ENCODE measurements around the gene PABPN1L.

The PABPN1L gene

DNA sequence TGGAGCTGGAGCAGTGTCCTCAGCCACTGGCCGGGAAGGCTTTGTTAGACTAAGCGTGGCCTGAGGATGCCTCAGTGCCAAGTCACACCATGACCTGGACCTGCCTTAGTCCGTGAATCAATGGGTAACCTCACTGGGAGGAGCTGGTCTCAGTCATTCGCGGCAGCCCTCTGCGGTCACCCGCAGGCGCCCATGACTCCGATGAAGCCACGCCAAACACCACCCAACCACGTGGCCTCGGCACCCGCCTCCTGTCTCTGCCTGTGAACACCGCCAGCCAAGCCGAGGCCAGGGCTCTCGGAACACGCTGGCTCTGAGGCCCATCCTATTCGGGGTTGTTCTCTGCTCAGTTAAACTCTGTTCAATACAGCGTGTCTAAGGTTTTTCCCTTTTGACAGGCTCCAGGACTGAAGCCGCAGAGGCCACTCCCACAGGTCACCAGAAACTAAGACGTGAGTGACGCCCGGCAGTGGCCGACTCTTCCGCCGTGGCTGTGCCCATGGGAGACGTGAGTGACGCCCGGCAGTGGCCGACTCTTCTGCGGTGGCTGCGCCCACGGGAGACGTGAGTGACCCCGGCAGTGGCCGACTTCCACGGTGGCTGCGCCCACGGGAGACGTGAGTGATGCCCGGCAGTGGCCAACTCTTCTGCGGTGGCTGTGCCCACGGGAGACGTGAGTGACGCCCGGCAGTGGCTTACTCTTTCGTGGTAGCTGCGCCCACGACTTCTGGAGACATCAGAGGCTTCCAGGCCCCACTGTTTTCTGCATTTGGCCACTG lies 16.8 kb upstream of the PABPN1L start:
- DNase-seq, result no peak

DNA sequence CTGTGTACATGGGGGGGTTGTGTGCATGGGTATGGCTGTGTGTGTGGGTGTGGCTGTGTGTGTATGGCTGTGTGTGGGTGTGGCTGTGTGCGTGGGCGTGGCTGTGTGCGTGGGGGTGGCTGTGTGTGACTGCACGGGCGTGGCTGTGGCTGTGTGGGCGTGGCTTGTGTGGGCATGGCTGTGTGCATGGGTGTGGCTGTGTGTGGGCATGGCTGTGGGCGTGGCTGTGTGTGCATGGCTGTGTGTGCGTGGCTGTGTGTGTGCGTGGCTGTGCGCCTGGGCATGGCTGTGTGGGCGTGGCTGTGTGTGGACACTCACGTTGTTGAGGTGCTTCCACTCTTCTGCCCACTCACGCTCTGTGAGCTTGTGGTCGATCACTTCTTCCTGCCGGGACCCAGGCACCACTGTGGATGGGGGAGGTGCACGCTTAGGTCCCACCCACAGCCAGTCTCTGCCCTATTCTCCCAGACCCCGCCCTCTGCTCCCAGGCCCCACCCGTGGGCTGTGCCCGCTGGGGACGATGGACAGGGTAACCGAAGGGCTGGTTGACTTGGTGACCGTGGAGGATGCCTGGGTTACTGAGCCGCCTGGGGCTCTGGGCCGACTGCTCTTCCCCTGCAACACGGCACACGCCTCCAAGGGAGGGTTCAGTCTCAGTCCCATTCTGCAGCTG lies 16.0 kb upstream of the PABPN1L start:
- no peak for DNase-seq

DNA sequence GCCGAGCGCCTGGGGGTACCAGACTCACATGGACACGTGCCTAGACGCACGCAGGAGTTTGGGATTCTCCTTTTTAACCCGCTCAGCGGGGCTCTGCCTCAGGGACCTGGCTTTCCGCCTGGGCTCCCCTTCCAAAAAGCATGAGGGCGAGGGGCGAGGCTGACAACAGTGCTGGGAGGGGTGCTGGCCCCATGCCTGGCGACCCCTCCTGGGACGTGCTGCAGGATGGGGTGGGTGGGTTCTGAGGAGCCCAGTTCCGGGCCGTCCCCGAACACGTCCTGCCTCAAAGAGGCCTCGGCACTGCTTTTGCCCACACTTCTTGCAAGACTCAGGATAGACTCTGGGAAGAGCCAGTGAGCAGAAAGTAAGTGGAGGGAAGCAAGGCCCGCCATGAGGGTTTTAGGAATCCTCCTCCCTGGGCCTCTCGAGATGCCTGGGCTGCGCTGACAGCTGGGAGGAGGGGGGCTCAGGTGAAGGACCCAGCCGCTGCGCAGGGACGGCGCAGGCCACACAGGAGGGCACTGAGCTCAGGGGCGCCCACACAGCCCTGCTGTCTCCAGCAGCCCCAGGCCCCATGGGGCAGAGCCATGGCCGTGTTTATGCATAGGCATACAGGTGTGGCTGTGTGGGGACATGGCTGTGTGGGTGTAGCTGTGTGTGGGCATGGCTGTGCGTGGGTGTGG lies 15.4 kb upstream of the PABPN1L start:
- DNase-seq, result no peak

DNA sequence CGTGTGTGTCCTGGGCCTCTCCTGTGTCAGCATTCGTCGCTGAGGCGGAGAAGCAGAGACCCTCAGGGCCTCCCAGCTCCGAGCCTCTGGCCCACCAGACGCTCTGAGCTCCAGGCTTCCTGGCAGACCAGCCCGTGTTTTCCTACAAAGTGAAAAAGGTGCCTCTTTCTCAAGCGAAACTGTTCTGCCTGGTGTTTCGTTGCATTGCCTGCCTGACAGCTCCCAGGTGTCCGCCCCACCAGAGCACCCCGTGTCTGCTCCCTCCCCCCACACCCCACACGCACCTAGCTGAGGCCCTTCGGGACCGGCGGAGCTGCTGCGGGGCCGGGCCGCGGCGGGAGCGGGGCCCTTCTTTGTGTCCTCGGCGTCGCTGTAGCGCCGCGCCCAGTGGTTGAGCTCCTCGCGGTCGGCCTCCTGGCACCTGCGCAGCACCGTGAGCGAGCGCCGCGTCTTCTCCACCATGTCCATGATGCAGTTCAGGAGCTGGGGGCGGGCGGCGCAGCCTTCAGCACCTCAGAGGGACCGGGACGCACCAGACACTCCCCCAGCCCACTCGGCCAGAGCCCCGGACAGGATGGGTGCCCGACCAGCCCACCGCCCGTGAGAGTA lies 14.7 kb upstream of the PABPN1L start:
- DNase-seq, result no peak

DNA sequence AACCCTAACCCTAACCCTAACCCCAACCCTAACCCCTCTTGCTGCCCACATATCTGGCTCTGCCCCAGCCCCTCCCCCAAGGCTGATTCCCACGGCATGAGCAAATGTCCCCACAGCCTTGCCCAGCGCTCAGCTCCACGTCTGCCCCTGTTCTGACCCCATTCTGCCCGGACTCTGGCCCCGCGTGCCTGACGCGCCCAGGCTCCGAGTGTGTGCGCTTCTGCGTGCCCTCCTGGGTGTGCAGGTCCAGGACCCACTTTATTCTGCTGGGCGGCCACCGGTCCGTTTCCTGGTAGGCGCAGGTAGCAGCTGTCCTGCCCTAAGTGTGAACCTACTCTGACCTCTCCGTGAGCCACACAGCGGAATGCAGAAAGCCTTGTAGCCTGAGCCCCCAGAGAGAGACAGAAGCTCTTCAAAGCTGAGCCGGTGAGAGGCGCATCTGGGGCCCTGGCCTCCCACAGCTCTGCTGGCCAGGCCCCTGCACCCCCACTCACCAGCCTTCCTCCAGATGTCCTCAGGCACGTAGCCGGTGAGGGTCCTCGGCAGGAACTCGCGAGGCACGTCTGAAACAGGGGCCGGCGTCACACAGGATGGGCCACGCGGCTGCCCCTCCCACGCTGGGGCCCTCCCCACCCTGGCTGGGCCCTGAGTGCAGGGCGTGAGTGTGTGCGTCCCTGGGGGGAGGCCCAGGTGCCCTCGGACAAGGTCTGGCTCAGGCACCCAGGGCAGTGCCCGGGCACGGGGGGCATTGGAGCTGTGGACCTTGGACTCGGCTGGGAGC lies 14.0 kb upstream of the PABPN1L start:
- no peak for DNase-seq

DNA sequence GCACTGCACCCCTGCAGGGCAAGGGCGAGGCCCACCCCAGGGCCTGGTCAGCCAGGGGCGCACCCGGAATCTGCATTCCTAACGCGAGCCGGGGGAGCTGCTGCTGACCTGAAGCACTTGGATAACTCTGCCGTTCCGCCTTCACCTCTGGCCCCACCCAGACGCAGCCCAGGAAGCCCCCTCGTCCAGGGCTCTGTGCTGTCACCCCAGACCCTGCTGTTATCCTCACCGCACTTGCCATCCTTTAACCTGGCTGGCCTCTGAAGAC lies 13.3 kb upstream of the PABPN1L start:
- no peak for DNase-seq

GRCh38 chr16:88878967-88879787 lies 12.7 kb upstream of the PABPN1L start:
- DNase-seq, result no peak

- DNase-seq, result no peak
Observed at GRCh38 chr16:88878356-88878755, 11.9 kb upstream of the PABPN1L start.

DNA sequence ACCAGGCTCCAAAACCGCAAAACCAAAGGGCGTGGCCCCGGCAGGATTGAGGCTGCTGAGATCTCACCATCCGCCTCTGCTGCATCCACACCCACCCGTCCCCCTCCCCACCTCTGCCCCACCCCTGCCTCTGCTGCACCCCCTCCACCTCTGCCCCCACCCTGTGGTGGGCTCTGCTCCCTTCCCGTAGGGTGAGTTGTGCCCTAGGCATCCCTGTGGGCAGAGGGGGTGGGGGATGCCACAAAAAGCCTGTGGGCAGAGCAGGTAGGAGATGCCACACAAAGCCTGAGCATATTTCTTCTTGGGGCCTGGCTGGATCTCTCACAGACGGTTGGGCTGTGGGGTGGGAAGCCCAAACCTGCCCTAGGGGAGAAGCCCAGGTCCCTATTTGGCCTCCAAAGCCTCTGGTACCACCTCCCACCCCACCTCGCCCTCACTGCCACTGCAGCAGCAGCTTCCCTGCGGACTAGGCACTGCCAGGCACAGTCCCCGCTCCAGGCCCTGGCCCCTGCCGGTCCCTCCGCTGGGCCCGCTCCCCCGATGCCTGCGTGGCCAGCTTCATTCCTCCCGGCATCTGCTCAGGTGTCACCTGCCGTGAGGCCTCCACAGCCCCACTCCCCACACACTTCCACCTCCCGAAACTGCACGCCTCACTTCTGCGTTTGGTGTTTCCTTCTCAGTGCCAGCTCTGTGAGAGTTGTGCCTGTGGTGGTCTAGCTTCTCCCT lies 11.3 kb upstream of the PABPN1L start:
- DNase-seq, result no peak

DNA sequence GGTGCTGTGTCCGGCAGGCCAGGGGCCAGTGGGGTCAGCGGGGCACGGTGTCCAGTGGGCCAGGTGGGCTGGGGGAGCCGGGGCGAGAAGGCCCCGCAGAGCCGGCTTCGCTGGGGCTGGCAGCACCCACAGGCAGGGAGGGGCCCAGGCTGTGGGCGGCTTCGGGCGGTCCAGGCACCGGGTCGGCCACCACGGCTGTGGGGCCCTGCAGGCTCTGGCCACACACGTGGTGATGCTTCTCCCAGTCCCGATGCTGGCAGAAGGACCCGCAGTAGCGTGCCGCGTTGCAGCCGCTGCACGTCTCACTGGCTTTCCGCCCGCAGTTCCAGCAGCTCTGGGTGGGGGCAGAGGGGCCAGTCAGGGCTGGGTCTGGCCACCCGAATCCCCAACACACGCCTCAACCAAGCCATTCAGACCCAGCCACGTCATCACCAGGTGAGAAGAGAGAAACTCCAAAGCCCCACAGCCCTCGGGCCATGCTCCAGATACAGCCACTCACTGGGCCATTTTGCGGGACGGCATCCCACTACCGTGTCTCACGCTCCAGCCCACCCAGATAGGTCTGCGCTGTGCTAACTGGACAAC lies 10.6 kb upstream of the PABPN1L start:
- no peak for DNase-seq

- no peak for DNase-seq
Observed at GRCh38 chr16:88875703-88876234, 9.3 kb upstream of the PABPN1L start.

- no peak for DNase-seq
Observed at GRCh38 chr16:88874938-88875599, 8.6 kb upstream of the PABPN1L start.

GRCh38 chr16:88872650-88873331 lies 6.3 kb upstream of the PABPN1L start:
- DNase-seq, result no peak

- no peak for DNase-seq
Observed at GRCh38 chr16:88871730-88872416, 5.4 kb upstream of the PABPN1L start.

- DNase-seq, result no peak
Observed at GRCh38 chr16:88871349-88871702, 4.9 kb upstream of the PABPN1L start.

- no peak for DNase-seq
Observed at GRCh38 chr16:88870608-88871348, 4.3 kb upstream of the PABPN1L start.

DNA sequence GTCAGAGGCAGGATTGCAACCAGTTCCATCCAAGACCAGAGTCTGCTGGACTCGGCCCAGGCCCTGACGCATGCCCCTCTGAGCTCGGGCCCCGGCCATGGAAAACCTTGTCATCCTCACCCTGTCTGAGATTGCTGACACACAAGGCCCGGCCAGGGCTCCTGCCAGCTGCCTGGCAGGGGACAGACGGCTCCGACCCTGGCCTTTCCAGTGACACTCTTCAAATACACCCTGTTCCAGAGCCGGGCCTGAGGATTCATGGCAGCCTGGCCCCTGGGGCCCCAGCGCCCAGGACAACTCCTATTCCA lies 3.2 kb upstream of the PABPN1L start:
- no peak for DNase-seq

- no peak for DNase-seq
Observed at GRCh38 chr16:88868974-88869672, 2.7 kb upstream of the PABPN1L start.
